HL-60 (cell line): ENCODE results near the gene GALK2.
A peak's percentile ranks its signal among the peaks of the same experiment; 100 is the strongest.
"Not testable (repeated sequence)": the region's sequence is repeated elsewhere in the genome, so short reads cannot be mapped to it uniquely, and the experiment has no call there.

Experiments
- DNase-seq, 2 experiments: peaks; one replicate each; pipeline ENCODE4 v3.0.0-alpha.2; 2010 to 2020; ENCODE audit warnings: low read depth in 1 of 2, low spot score in 1 of 2
- H3K27ac ChIP-seq: fragments of 250-450 bp; sonication (Bioruptor Pico); replicated peaks from 2 replicates; pipeline ENCODE4 v1.5.1; 2020; ENCODE audit warnings: mild to moderate bottlenecking, moderate library complexity
- H3K27me3 ChIP-seq: fragments of 250-450 bp; sonication (Bioruptor Pico); 2 replicates; pipeline ENCODE4 v1.5.1; 2021; ENCODE audit warnings: mild to moderate bottlenecking, moderate library complexity; ENCODE audit not compliant: insufficient read depth, poor library complexity, severe bottlenecking
- H3K4me3 ChIP-seq: replicated peaks from 2 replicates; pipeline ENCODE4 v1.5.1; 2011; ENCODE audit warnings: mild to moderate bottlenecking, control low read depth, low read length; ENCODE audit not compliant: insufficient read depth
- GABPA ChIP-seq: IDR thresholded peaks from 2 replicates; pipeline ENCODE4 v1.6.1; 2012; ENCODE audit warnings: low read depth
- POLR2AphosphoS5 ChIP-seq: IDR thresholded peaks from 2 replicates; pipeline ENCODE4 v1.6.1; 2012; ENCODE audit warnings: low read depth
- REST ChIP-seq: IDR thresholded peaks from 2 replicates; pipeline ENCODE4 v1.6.1; 2012; ENCODE audit warnings: low read depth; ENCODE audit not compliant: insufficient replicate concordance
- SPI1 ChIP-seq: IDR thresholded peaks from 2 replicates; pipeline ENCODE4 v1.6.1; 2012; ENCODE audit warnings: low read depth, mild to moderate bottlenecking, borderline replicate concordance
- TF ChIP-seq, protein P1 (sequence below): IDR thresholded peaks from one replicate; pipeline ENCODE4 v1.5.1; 2011; ENCODE audit warnings: low read length, control low read depth, inconsistent platforms; ENCODE audit not compliant: insufficient read depth

Gene GALK2

DNA sequence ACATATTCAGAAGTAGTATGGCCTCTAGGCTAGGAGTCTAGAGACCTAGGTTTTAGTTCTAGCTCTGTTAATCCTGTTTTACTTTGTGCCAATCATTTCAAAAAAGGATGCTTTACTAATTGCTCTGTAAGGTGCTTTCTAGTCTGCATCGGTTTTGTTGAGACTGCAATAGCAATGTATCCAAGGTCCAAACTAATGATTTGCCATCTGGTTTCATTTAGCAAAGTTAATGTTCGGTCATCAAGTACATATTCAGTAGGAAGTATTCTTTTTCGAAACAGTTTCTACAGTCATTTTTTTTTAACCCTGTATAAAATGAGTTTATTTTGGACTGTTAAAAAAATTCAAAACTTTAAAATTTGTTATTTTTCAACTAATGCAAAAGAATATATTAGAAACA lies 2.0 kb upstream of the GALK2 start:
- DNase-seq, result no peak
- Histone ChIP-seq H3K4me3 (no peak overlapping the region), H3K27ac (no peak overlapping the region), H3K27me3 (no peaks in the 10 kb centered on the region)
- TF ChIP-seq SPI1, result no peak
- no peak for TF ChIP-seq GABPA
- TF ChIP-seq REST, result no peak
- TF ChIP-seq POLR2AphosphoS5, result no peak
- TF ChIP-seq, protein P1, sequence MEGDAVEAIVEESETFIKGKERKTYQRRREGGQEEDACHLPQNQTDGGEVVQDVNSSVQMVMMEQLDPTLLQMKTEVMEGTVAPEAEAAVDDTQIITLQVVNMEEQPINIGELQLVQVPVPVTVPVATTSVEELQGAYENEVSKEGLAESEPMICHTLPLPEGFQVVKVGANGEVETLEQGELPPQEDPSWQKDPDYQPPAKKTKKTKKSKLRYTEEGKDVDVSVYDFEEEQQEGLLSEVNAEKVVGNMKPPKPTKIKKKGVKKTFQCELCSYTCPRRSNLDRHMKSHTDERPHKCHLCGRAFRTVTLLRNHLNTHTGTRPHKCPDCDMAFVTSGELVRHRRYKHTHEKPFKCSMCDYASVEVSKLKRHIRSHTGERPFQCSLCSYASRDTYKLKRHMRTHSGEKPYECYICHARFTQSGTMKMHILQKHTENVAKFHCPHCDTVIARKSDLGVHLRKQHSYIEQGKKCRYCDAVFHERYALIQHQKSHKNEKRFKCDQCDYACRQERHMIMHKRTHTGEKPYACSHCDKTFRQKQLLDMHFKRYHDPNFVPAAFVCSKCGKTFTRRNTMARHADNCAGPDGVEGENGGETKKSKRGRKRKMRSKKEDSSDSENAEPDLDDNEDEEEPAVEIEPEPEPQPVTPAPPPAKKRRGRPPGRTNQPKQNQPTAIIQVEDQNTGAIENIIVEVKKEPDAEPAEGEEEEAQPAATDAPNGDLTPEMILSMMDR, result no peak

DNA sequence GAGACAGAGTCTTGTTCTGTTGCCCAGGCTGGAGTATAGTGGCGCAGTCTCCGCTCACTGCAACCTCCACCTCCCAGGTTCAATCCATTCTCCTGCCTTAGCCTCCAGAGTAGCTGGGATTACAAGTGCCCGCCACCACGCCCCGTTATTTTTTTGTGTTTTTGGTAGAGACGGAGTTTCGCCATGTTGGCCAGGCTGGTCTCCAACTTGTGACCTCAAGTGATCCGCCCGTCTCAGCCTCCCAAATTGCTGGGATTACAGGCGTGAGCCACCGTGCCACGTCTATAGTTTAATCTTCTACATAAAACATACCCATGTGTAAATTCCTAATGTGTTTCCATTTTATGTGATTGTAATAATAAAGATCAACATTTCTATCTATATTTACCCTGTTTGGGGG lies 1.7 kb downstream of the GALK2 start:
- H3K4me3 ChIP-seq, result peak overlapping the region; percentile 71
- DNase-seq, result peak in 1 of 2 experiments; percentile 39
- TF ChIP-seq SPI1 (no peak), REST (no peak), POLR2AphosphoS5 (no peak; the same call in 1 of the 2 replicates), GABPA (no peak)
- TF ChIP-seq, protein P1, result no peak
- no peaks in the 10 kb centered on the region for H3K27me3 ChIP-seq
- peak overlapping the region; percentile 90 for H3K27ac ChIP-seq

DNA sequence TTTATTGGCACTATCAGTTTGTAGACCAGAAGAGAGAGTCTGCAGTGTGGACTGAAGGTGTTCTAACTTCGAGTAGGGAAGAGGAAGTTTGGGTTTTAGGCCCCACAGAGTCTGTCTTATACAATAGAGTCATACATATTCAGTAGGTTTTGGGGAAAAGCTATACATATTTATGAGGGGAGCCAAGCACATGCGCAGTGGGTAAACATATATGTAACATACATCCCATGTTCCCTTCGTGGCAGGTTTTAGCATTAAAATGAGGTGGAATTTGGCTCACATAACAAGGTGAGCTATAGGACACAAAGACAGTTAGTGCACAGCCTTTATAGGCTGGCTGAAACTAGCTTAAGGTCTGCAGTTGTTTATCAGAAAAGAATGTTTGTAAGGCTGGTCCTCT lies 4.9 kb downstream of the GALK2 start:
- DNase-seq, result peak in 1 of 2 experiments; percentile 36
- no peak for TF ChIP-seq POLR2AphosphoS5
- no peak for TF ChIP-seq SPI1
- no peak for TF ChIP-seq GABPA
- no peak for TF ChIP-seq REST
- TF ChIP-seq, protein P1, result no peak
- Histone ChIP-seq H3K27ac (0 out of 2 replicates have a peak overlapping the region, but pooled peaks have one; percentile 3), H3K4me3 (no peak overlapping the region), H3K27me3 (no peaks in the 10 kb centered on the region)

DNA sequence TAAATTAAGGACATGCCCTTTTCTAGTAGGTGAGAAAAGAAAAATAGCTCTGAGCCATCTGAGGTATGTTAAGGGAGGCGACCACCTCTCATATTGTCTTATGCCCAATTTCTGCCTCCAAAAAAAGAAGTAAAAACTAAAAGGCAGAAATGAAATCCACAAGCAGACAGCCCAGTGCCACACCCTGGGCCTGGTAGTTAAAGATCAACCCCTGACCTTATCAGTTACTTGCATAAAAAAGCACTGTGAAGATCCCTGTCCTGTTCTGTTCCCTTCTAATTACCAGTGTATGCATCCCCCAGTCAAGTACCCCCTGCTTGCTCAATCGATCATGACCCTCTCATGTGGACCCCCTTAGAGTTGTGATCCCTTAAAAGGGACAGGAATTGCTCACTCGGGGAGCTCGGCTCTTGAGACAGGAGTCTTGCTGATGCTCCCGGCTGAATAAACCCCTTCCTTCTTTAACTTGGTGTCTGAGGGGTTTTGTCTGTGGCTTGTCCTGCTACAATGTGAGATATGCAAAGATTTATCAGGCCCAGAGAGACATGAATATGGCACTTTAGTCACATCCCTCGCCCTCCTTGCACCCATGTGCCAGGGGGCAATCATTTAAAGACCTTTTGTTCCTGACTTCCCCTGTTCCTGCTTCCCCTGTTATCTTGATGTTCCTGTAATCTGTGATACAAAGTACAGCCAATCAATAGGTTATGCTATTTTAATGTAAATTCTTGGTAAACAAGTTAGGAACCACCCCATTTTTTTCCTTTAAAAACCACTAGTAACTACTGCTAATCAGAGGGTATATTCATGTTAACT lies 5.7 kb downstream of the GALK2 start:
- H3K4me3 ChIP-seq, H3K27me3 ChIP-seq, DNase-seq, H3K27ac ChIP-seq: not testable (repeated sequence)
